ENCODE results near the gene THSD7A. TPM values are rescaled to one million over a fixed set of nuclear protein-coding genes. Genes with fewer than 3 reads are reported as not detected.

THSD7A gene
- total and polyA plus RNA-seq, 7 experiments from 2014 or later = 1.2 to 1.3 TPM; not detected in 5

- H3K36me3 ChIP-seq (ENCODE audit: control insufficient read depth in 2 of 3, insufficient read depth in 3 of 3, low read length in 3 of 3) = no peaks in the 10 kb centered on the region
- Mint-ChIP-seq H3K36me3 (no peaks in the 10 kb centered on the region), H3K4me1 (no peaks in the 10 kb centered on the region), H3K27me3 (no peaks in the 10 kb centered on the region), H3K27ac (no peak overlapping the region), H3K9me3 (peaks cover 0 to 3% (median 0%) of the 10 kb centered on the region in 11 donors), H3K4me3 (no peak overlapping the region)
- no peaks in the 10 kb centered on the region for H3K9me3 ChIP-seq (ENCODE audit: control insufficient read depth in 2 of 3, low read length in 3 of 3)
- H3K27me3 ChIP-seq (ENCODE audit: control insufficient read depth in 2 of 2, insufficient read depth in 2 of 2, low read length in 2 of 2) = no peaks in the 10 kb centered on the region
- ChIA-PET POLR2A (no interaction called here), CTCF (no interaction called here)
- no peak overlapping the region for H3K27ac ChIP-seq (ENCODE audit: low read depth, low read length)
- H3K4me1 ChIP-seq (ENCODE audit: control insufficient read depth in 2 of 2, insufficient read depth in 2 of 2, low read length in 2 of 2) = no peaks in the 10 kb centered on the region
- DNase-seq = no peak
- H3K4me3 ChIP-seq (ENCODE audit: low read length) = no peak overlapping the region
- ATAC-seq = no peak
- intact Hi-C loops (cut with micrococcal nuclease) = no loop called here
Measured at GRCh38 chr7:11788568-11788967, 43.4 kb downstream of the THSD7A start.

DNA sequence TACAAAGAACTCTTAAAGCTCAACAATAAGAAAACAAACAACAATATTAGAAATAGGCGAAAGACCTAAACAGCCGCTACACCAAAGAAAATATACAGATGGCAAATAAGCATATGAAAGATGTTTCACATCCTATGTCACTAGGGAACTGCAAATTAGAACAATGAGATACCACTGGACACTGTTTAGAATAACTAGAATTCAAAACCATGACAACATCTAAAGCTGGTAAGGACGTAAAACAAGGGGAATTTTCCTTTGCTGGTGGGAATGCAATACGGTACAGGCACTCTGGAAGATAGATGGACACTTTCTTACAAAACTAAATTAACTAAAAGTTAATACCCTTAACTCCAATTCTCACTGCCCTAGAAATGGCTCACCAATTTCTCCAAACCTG lies 44.5 kb downstream of the THSD7A start:
- DNase-seq (no peak), ATAC-seq (no peak)
- Mint-ChIP-seq H3K36me3 (no peaks in the 10 kb centered on the region), H3K4me1 (no peaks in the 10 kb centered on the region), H3K9me3 (peaks cover 0 to 3% (median 0%) of the 10 kb centered on the region in 11 donors), H3K27me3 (no peaks in the 10 kb centered on the region), H3K4me3 (no peak overlapping the region), H3K27ac (no peak overlapping the region)
- Histone ChIP-seq H3K9me3 (ENCODE audit: control insufficient read depth in 2 of 3, low read length in 3 of 3) (no peaks in the 10 kb centered on the region), H3K4me1 (ENCODE audit: control insufficient read depth in 2 of 2, insufficient read depth in 2 of 2, low read length in 2 of 2) (no peaks in the 10 kb centered on the region), H3K27ac (ENCODE audit: low read depth, low read length) (no peak overlapping the region), H3K27me3 (ENCODE audit: control insufficient read depth in 2 of 2, insufficient read depth in 2 of 2, low read length in 2 of 2) (no peaks in the 10 kb centered on the region), H3K36me3 (ENCODE audit: control insufficient read depth in 2 of 3, insufficient read depth in 3 of 3, low read length in 3 of 3) (no peaks in the 10 kb centered on the region), H3K4me3 (ENCODE audit: low read length) (no peak overlapping the region)
- POLR2A ChIA-PET = no interaction called here
- CTCF ChIA-PET = no interaction called here
- intact Hi-C loops (cut with micrococcal nuclease) = no loop called here

DNA sequence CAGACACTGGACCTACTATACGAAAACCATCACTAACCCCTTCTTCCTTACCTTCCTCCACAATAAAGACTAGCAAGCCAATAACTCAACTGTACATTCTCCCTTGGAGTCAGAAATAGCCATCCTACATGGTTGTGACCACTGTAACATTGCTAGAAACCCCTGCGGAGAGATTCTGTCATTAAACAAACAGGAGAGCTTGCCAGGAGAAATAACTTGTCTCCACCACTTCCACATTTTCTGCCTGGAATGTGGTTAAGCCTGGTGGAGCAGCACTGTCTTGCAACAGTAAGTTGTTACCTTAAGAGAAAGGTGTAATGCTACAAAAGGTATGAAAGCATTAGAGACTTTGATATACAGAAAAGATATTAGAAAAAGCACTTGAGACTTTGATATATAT lies 45.8 kb downstream of the THSD7A start:
- no peak overlapping the region for H3K4me3 ChIP-seq (ENCODE audit: low read length)
- no peaks in the 10 kb centered on the region for H3K4me1 Mint-ChIP-seq

DNA sequence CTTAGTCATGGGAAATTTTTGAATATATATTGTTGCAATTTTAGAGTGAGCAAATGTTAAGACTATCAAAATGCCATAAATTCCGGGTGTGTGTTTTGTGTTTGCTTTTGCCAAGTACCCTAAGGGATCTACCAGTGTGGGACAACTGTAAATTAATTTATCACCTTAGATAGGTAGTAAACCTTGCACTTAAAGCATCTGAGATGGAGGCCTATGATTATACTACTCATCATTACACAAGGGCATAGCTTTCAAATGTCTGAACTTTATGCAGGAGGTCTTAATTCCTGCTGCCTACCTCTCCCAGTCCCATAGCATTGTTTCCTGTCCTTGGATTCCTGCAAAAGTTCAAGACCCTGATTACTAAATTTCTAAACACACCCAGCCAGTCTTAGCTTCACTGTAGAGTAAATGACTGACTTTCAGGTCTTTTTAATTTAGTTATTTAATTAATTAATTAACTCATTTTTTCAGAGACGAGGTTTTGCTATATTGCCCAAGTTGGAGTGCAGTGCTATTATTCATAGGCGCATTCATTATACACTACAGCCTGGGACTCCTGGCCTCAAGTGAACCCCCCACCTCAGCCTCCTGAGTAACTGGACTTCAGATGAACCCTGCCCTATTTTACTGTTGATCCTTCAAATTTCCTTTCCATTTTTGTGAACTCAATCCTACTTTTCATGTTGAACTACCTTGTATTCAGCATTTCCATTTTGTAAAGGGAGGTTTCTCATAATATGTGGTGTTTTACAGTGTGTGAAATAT lies 47.0 kb downstream of the THSD7A start:
- H3K27me3 ChIP-seq (ENCODE audit: control insufficient read depth in 2 of 2, insufficient read depth in 2 of 2, low read length in 2 of 2) = no peaks in the 10 kb centered on the region
- H3K27me3 Mint-ChIP-seq = no peaks in the 10 kb centered on the region
- no peak overlapping the region for H3K4me3 ChIP-seq (ENCODE audit: low read length)
- no peaks in the 10 kb centered on the region for H3K9me3 ChIP-seq (ENCODE audit: control insufficient read depth in 2 of 3, low read length in 3 of 3)
- ChIA-PET CTCF (no interaction called here), POLR2A (no interaction called here)
- intact Hi-C loops (cut with micrococcal nuclease) = no loop called here
- H3K9me3 Mint-ChIP-seq = peaks cover 0 to 5% (median 0%) of the 10 kb centered on the region in 11 donors
- DNase-seq = no peak
- no peak overlapping the region for H3K27ac Mint-ChIP-seq
- no peaks in the 10 kb centered on the region for H3K4me1 Mint-ChIP-seq
- no peak overlapping the region for H3K4me3 Mint-ChIP-seq
- no peaks in the 10 kb centered on the region for H3K36me3 Mint-ChIP-seq
- ATAC-seq = no peak
- no peaks in the 10 kb centered on the region for H3K36me3 ChIP-seq (ENCODE audit: control insufficient read depth in 2 of 3, insufficient read depth in 3 of 3, low read length in 3 of 3)
- H3K4me1 ChIP-seq (ENCODE audit: control insufficient read depth in 2 of 2, insufficient read depth in 2 of 2, low read length in 2 of 2) = no peaks in the 10 kb centered on the region
- H3K27ac ChIP-seq (ENCODE audit: low read depth, low read length) = no peak overlapping the region

More for the DNA sequence above, 45.8 kb downstream of the THSD7A start:
- no peaks in the 10 kb centered on the region for H3K36me3 ChIP-seq (ENCODE audit: control insufficient read depth in 2 of 3, insufficient read depth in 3 of 3, low read length in 3 of 3)
- Mint-ChIP-seq H3K9me3 (peaks cover 0 to 3% (median 0%) of the 10 kb centered on the region in 11 donors), H3K4me3 (no peak overlapping the region), H3K36me3 (no peaks in the 10 kb centered on the region), H3K27ac (no peak overlapping the region), H3K27me3 (no peaks in the 10 kb centered on the region)
- no peaks in the 10 kb centered on the region for H3K4me1 ChIP-seq (ENCODE audit: control insufficient read depth in 2 of 2, insufficient read depth in 2 of 2, low read length in 2 of 2)
- ATAC-seq (no peak), DNase-seq (no peak)
- H3K9me3 ChIP-seq (ENCODE audit: control insufficient read depth in 2 of 3, low read length in 3 of 3) = no peaks in the 10 kb centered on the region
- intact Hi-C loops (cut with micrococcal nuclease) = no loop called here
- ChIA-PET POLR2A (no interaction called here), CTCF (no interaction called here)
- no peak overlapping the region for H3K27ac ChIP-seq (ENCODE audit: low read depth, low read length)
- no peaks in the 10 kb centered on the region for H3K27me3 ChIP-seq (ENCODE audit: control insufficient read depth in 2 of 2, insufficient read depth in 2 of 2, low read length in 2 of 2)

DNA sequence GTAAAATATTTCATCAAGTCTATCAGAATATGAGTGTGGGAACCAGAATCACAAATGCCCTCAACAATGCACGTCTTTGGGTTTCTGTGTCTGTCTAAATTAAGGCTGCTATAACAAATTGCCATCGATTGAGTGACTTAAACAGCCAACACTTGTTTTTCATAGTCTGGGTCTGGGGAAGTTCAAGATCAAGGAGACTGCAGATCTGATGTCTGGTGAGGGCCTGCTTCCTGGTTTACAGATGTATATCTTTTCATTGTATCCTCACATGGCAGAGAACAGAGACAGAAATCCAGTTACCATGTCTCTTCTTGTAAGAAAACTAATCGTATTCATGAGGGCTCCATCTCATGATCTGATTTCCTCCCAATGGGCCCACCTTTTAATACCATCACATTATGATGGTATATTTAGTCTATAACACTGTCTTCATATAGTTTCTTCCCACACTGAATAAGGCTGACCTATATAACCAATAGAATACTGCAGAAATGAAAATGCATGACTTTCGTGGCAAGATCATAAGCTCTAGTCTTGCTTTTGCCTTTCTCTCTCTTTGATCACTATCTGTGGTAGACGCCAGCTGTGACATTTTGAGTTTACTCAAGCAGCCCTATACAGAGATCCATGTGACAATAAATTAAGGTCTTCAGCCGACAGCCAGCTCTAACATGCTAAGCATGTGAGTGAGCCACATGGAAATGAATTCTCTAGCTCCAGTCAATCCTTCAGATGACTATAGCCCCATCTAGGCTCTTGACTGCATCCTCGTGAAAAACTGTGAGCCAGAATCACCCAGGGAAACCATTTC lies 51.9 kb downstream of the THSD7A start:
- H3K9me3 Mint-ChIP-seq = peaks cover 0 to 6% (median 0%) of the 10 kb centered on the region in 11 donors
- no peaks in the 10 kb centered on the region for H3K36me3 Mint-ChIP-seq
- Histone ChIP-seq H3K27ac (ENCODE audit: low read depth, low read length) (no peak overlapping the region), H3K4me1 (ENCODE audit: control insufficient read depth in 2 of 2, insufficient read depth in 2 of 2, low read length in 2 of 2) (no peaks in the 10 kb centered on the region), H3K27me3 (ENCODE audit: control insufficient read depth in 2 of 2, insufficient read depth in 2 of 2, low read length in 2 of 2) (no peaks in the 10 kb centered on the region), H3K36me3 (ENCODE audit: control insufficient read depth in 2 of 3, insufficient read depth in 3 of 3, low read length in 3 of 3) (no peaks in the 10 kb centered on the region), H3K9me3 (ENCODE audit: control insufficient read depth in 2 of 3, low read length in 3 of 3) (no peaks in the 10 kb centered on the region), H3K4me3 (ENCODE audit: low read length) (no peak overlapping the region)
- ATAC-seq (no peak), DNase-seq (no peak)
- POLR2A ChIA-PET = no interaction called here
- H3K4me3 Mint-ChIP-seq = no peak overlapping the region
- no peaks in the 10 kb centered on the region for H3K27me3 Mint-ChIP-seq
- CTCF ChIA-PET = no interaction called here
- intact Hi-C loops (cut with micrococcal nuclease) = no loop called here
- H3K4me1 Mint-ChIP-seq = no peaks in the 10 kb centered on the region
- H3K27ac Mint-ChIP-seq = no peak overlapping the region

GRCh38 chr7:11776039-11776438 lies 56.0 kb downstream of the THSD7A start:
- DNase-seq (no peak), ATAC-seq (no peak)
- Mint-ChIP-seq H3K9me3 (peaks cover 0 to 6% (median 0%) of the 10 kb centered on the region in 11 donors), H3K4me3 (no peak overlapping the region), H3K36me3 (no peaks in the 10 kb centered on the region), H3K4me1 (no peaks in the 10 kb centered on the region), H3K27me3 (no peaks in the 10 kb centered on the region), H3K27ac (no peak overlapping the region)
- intact Hi-C loops (cut with micrococcal nuclease) = no loop called here
- ChIA-PET CTCF (no interaction called here), POLR2A (no interaction called here)
- Histone ChIP-seq H3K27me3 (ENCODE audit: control insufficient read depth in 2 of 2, insufficient read depth in 2 of 2, low read length in 2 of 2) (no peaks in the 10 kb centered on the region), H3K9me3 (ENCODE audit: control insufficient read depth in 2 of 3, low read length in 3 of 3) (no peaks in the 10 kb centered on the region), H3K4me1 (ENCODE audit: control insufficient read depth in 2 of 2, insufficient read depth in 2 of 2, low read length in 2 of 2) (no peaks in the 10 kb centered on the region), H3K27ac (ENCODE audit: low read depth, low read length) (no peak overlapping the region), H3K36me3 (ENCODE audit: control insufficient read depth in 2 of 3, insufficient read depth in 3 of 3, low read length in 3 of 3) (no peaks in the 10 kb centered on the region), H3K4me3 (ENCODE audit: low read length) (no peak overlapping the region)

GRCh38 chr7:11775401-11775800 lies 56.6 kb downstream of the THSD7A start:
- Mint-ChIP-seq H3K4me1 (no peaks in the 10 kb centered on the region), H3K36me3 (no peaks in the 10 kb centered on the region), H3K4me3 (no peak overlapping the region), H3K27me3 (no peaks in the 10 kb centered on the region), H3K9me3 (peaks cover 0 to 6% (median 0%) of the 10 kb centered on the region in 11 donors), H3K27ac (no peak overlapping the region)
- no peaks in the 10 kb centered on the region for H3K9me3 ChIP-seq (ENCODE audit: control insufficient read depth in 2 of 3, low read length in 3 of 3)
- intact Hi-C loops (cut with micrococcal nuclease) = no loop called here
- no peaks in the 10 kb centered on the region for H3K4me1 ChIP-seq (ENCODE audit: control insufficient read depth in 2 of 2, insufficient read depth in 2 of 2, low read length in 2 of 2)
- H3K27me3 ChIP-seq (ENCODE audit: control insufficient read depth in 2 of 2, insufficient read depth in 2 of 2, low read length in 2 of 2) = no peaks in the 10 kb centered on the region
- ATAC-seq (no peak), DNase-seq (no peak)
- no peak overlapping the region for H3K27ac ChIP-seq (ENCODE audit: low read depth, low read length)
- POLR2A ChIA-PET = no interaction called here
- CTCF ChIA-PET = no interaction called here
- no peaks in the 10 kb centered on the region for H3K36me3 ChIP-seq (ENCODE audit: control insufficient read depth in 2 of 3, insufficient read depth in 3 of 3, low read length in 3 of 3)
- H3K4me3 ChIP-seq (ENCODE audit: low read length) = no peak overlapping the region
